Right lobe of liver (tissue), 6 donors: ENCODE results near the gene DDX31. TPM values are rescaled to one million over a fixed set of nuclear protein-coding genes. Genes with fewer than 3 reads are reported as not detected.

Source experiments
- ATAC-seq, 4 donors: fragments of 200-7000 bp; cut with Tn5 transposase; one replicate each; pipeline ENCODE4 v1.9.1; 2020; ENCODE audit warnings: mild to moderate bottlenecking in 4 of 4, moderate library complexity in 4 of 4
- DNase-seq, 3 donors: peaks; one replicate each; pipeline ENCODE4 v3.0.0-alpha.2; 2020
- H3K27ac ChIP-seq, 3 donors: fragments of 200-600 bp; one replicate each; pipeline ENCODE4 v1.8.0; 2022
- H3K27me3 ChIP-seq, 2 donors: fragments of 200-600 bp; one replicate each; pipeline ENCODE4 v1.8.0; 2022
- H3K36me3 ChIP-seq, 4 donors: fragments of 200-600 bp; sonication (generic) in 1 of 4; one replicate each; pipeline versions ENCODE4 v1.5.1 to v1.8.0; 2017 to 2022; ENCODE audit warnings: control low read depth in 1 of 4
- H3K4me1 ChIP-seq, 4 donors: fragments of 200-600 bp; sonication (generic) in 1 of 4; one replicate each; pipeline versions ENCODE4 v1.5.1 to v1.8.0; 2017 to 2022; ENCODE audit warnings: control low read depth in 1 of 4
- H3K4me3 ChIP-seq, 3 donors: fragments of 200-600 bp; one replicate each; pipeline ENCODE4 v1.8.0; 2022
- H3K9me3 ChIP-seq, 4 donors: fragments of 200-600 bp; sonication (generic) in 1 of 4; one replicate each; pipeline versions ENCODE4 v1.5.1 to v1.8.0; 2017 to 2022; ENCODE audit warnings: control low read depth in 1 of 4
- CTCF ChIP-seq, 4 donors: fragments of 200-600 bp in 3 of 4; fragments of 450-650 bp in 1 of 4; IDR thresholded peaks; one replicate each; pipeline versions ENCODE4 v1.5.1 to v1.8.0; 2016 to 2022; ENCODE audit warnings: antibody characterized with exemption in 4 of 4, mild to moderate bottlenecking in 2 of 4
- POLR2A ChIP-seq: fragments of 450-650 bp; IDR thresholded peaks from one replicate; pipeline ENCODE4 v1.6.1; 2017; ENCODE audit warnings: antibody characterized with exemption, mild to moderate bottlenecking
- WGBS: methylation state at CpG from one replicate; pipeline ENCODE4 v1.1.6; 2018; ENCODE audit warnings: low coverage, low lambda C conversion rate; ENCODE audit not compliant: insufficient coverage; ENCODE audit errors: missing lambda C conversion rate; 5-methylcytosine and 5-hydroxymethylcytosine counted together
- intact Hi-C, 2 donors: fragments of 100-400 bp; cut with DNase I; formaldehyde crosslinking; loops; one replicate each; pipeline versions ENCODE4 v1.11.2 to v1.14.1; 2022
- total RNA-seq, 6 experiments: library from RNA; depleted of rRNA in 2 of 6; stranded (reverse); fragments of >200 nt in 2 of 6; fragmentation: NEBNext Ultra II Directional in 3 of 6; extraction: Animal tissue kit (Norgen Biotek cat#: 25700) in 3 of 6; gene quantifications; one replicate each; pipeline versions ENCODE4 v1.1.0 to v1.2.4, GENCODE V29; 2016 to 2023
- donor health status: DM: no; HTN: yes; CAD: no.
- donor health status: DM: no; HTN: no; CAD: no.
- donor health status: DM: no; HTN: no; CAD: no.
- donor health status: DM: no; HTN: yes; CAD: no.
- donor health status: DM: no; HTN: yes; CAD: no.

Gene DDX31
- total RNA-seq, 6 experiments from 2014 or later: 7.1 to 8.7 (median 8.0) TPM

- ATAC-seq: no peak
- H3K4me1 ChIP-seq: no peaks in the 10 kb centered on the region
These were observed 10.3 kb upstream of the DDX31 start for GRCh38 chr9:132679946-132680625.

DNA sequence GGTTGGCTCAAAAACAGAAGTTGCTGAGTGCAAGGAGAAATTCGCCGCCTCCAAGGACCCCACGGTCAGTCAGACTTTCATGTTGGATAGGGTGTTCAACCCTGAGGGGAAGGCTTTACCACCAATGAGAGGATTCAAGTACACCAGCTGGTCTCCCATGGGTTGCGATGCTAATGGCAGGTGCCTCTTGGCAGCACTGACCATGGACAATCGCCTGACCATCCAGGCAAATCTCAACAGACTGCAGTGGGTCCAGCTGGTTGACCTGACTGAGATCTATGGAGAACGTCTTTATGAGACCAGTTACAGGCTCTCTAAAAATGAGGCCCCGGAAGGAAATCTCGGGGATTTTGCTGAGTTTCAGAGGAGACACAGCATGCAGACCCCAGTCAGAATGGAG is 8.2 kb upstream of the DDX31 start:
- Histone ChIP-seq H3K4me3 (no peak overlapping the region), H3K9me3 (no peaks in the 10 kb centered on the region), H3K27ac (no peak overlapping the region), H3K27me3 (no peaks in the 10 kb centered on the region), H3K4me1 (no peaks in the 10 kb centered on the region), H3K36me3 (peaks cover 0 to 32% (median 13%) of the 10 kb centered on the region in 4 donors)
- no peak for DNase-seq
- 87% methylated on average over 3 of the region's 8 CpGs for WGBS
- TF ChIP-seq POLR2A: no peak
- TF ChIP-seq CTCF (IDR thresholded peaks at IDR 0.05): no peak
- ATAC-seq: no peak
- intact Hi-C loops: no loop called here

More at GRCh38 chr9:132679946-132680625, 10.3 kb upstream of the DDX31 start:
- WGBS: 71% methylated on average over 3 of the region's 3 CpGs
- Histone ChIP-seq H3K4me3 (no peak overlapping the region), H3K27me3 (no peaks in the 10 kb centered on the region), H3K9me3 (no peaks in the 10 kb centered on the region), H3K27ac (no peak overlapping the region), H3K36me3 (peaks cover 0 to 44% (median 15%) of the 10 kb centered on the region in 4 donors)
- TF ChIP-seq POLR2A: no peak
- TF ChIP-seq CTCF (IDR thresholded peaks at IDR 0.05): no peak
- intact Hi-C loops: no loop called here
- no peak for DNase-seq

- TF ChIP-seq POLR2A (no peak), CTCF (IDR thresholded peaks at IDR 0.05) (no peak)
- no peak for DNase-seq
- H3K27ac ChIP-seq: no peak overlapping the region
- no peaks in the 10 kb centered on the region for H3K27me3 ChIP-seq
- no peaks in the 10 kb centered on the region for H3K4me1 ChIP-seq
- H3K9me3 ChIP-seq: no peaks in the 10 kb centered on the region
- 89% methylated on average over 4 of the region's 4 CpGs for WGBS
- intact Hi-C loops: no loop called here
- ATAC-seq: no peak
- H3K36me3 ChIP-seq: peaks cover 0 to 21% (median 7%) of the 10 kb centered on the region in 4 donors
- no peak overlapping the region for H3K4me3 ChIP-seq
These were observed 4.7 kb upstream of the DDX31 start for GRCh38 chr9:132674485-132674884.

GRCh38 chr9:132673355-132673754 is 3.6 kb upstream of the DDX31 start:
- intact Hi-C loops: no loop called here
- Histone ChIP-seq H3K4me1 (peaks cover 0 to 4% (median 0%) of the 10 kb centered on the region in 4 donors), H3K9me3 (no peaks in the 10 kb centered on the region), H3K27me3 (no peaks in the 10 kb centered on the region), H3K27ac (no peak overlapping the region), H3K36me3 (peaks cover 0 to 10% (median 1%) of the 10 kb centered on the region in 4 donors), H3K4me3 (no peak overlapping the region)
- TF ChIP-seq CTCF (IDR thresholded peaks at IDR 0.05) (no peak), POLR2A (no peak)
- DNase-seq: no peak
- 67% methylated on average over 6 of the region's 6 CpGs for WGBS
- no peak for ATAC-seq

DNA sequence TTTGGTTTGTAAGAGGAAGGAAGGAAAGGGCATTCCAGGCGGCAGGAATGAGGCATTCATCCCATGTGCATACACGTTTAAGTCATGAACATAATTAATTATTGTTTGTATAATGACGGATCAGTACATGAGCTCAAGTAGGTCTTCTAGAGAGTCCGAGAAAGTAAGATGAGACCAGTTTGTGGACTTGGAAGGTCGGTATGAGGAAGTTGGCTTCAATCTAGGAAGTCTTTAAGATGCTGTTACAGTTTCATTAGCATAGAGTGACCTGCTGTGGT is 2.6 kb upstream of the DDX31 start:
- TF ChIP-seq CTCF (IDR thresholded peaks at IDR 0.05) (no peak), POLR2A (no peak)
- intact Hi-C loops: no loop called here
- no peak for DNase-seq
- Histone ChIP-seq H3K4me3 (no peak overlapping the region), H3K9me3 (no peaks in the 10 kb centered on the region), H3K36me3 (no peaks in the 10 kb centered on the region), H3K27ac (no peak overlapping the region), H3K4me1 (peaks cover 0 to 9% (median 0%) of the 10 kb centered on the region in 4 donors), H3K27me3 (no peaks in the 10 kb centered on the region)
- no peak for ATAC-seq
- 46% methylated on average over 5 of the region's 5 CpGs for WGBS
